Iris pigment epithelial cell (primary cell): ENCODE measurements around the gene DCTN1.

Source experiments
- DNase-seq: peaks from one replicate; pipeline ENCODE4 v3.0.0-alpha.2; 2011; ENCODE audit warnings: low read depth

The DCTN1 gene

GRCh38 chr2:74321737-74322136, 58.4 kb downstream of the DCTN1 start:
- no peak for DNase-seq

GRCh38 chr2:74317701-74318100, 62.4 kb downstream of the DCTN1 start:
- no peak for DNase-seq

GRCh38 chr2:74316627-74317295, 63.4 kb downstream of the DCTN1 start:
- peak; percentile 11 for DNase-seq

GRCh38 chr2:74314107-74314506, 66.0 kb downstream of the DCTN1 start:
- DNase-seq, result no peak

- no peak for DNase-seq
Observed at GRCh38 chr2:74313497-74313896, 66.6 kb downstream of the DCTN1 start.

- no peak for DNase-seq
Observed at GRCh38 chr2:74312913-74313312, 67.2 kb downstream of the DCTN1 start.
